ENCODE measurements around the gene TNXB.
A peak's percentile ranks its signal among the peaks of the same experiment; 100 is the strongest.

Gene TNXB

DNA sequence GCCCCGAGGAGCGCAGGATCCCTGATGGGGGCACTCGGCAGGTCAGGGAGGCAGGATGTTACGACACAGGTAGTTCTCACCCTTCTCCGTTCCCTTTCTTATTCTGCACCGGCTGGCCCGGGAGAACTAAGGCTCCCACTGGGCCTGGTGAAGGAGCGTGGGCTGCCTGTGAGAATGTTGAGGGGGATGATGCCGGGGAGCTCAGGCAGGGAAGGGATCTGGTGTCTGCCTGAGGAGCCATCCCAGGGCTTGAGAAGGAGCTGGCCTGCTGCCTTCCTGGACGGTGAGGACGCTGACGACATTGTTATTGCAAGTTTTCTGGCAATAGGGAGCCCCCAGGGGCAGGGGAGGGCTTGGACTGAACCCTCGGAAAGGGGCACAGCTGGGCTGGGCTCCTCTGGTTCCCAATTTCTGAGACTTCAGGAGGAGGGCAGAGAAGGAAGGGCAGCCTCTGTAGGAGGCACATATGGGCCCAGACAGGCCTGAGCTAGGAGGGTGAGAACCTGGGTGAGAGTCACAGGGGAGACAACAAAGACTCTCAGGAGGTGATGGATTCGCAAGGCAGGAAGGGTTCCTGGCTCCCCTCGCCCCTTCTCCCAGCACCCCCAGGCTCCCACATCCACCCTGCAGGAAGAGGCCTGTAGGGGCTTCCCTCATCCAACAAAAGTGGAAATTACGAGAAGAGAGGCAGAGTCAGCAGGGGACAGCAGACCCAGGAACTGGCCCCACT is 38.2 kb downstream of the TNXB start:
- H2BK12ac ChIP-seq (ENCODE audit: low read length), result no peak overlapping the region
- DNase-seq (ENCODE audit: low spot score), result no peak
- H3K4ac ChIP-seq (ENCODE audit: low read length), result no peak overlapping the region
- H3K14ac ChIP-seq (ENCODE audit: low read length), result no peak overlapping the region
- H3K23ac ChIP-seq (ENCODE audit: low read depth, low read length, poor library complexity), result no peak overlapping the region
- H4K91ac ChIP-seq (ENCODE audit: low read depth, low read length, poor library complexity), result no peak overlapping the region
- H2BK15ac ChIP-seq (ENCODE audit: low read length), result no peak overlapping the region
- peaks cover 0 to 13% of the 10 kb centered on the region in 2 donors for H3K4me1 ChIP-seq (ENCODE audit: control insufficient read depth in 2 of 2, insufficient read depth in 1 of 2, low read depth in 1 of 2, low read length in 2 of 2)
- H2BK5ac ChIP-seq (ENCODE audit: low read length), result no peak overlapping the region
- H2BK120ac ChIP-seq (ENCODE audit: low read depth, low read length), result no peak overlapping the region
- peaks cover 0 to 26% (median 0%) of the 10 kb centered on the region in 3 experiments for H3K27me3 ChIP-seq (ENCODE audit: control insufficient read depth in 3 of 3, insufficient read depth in 3 of 3, low read depth in 1 of 3, low read length in 3 of 3)
- WGBS, 2 donors (ENCODE audit: extremely low coverage in 2 of 2, insufficient read length in 2 of 2, insufficient replicate concordance in 1 of 2), result no CpG with 5 or more reads among the region's 16 CpGs
- no peak overlapping the region for H3K27ac ChIP-seq (replicated peaks; ENCODE audit: low read length)
- H4K8ac ChIP-seq (ENCODE audit: low read depth, low read length), result peak overlapping the region; percentile 76
- peak overlapping the region; percentile 5 for H2AK5ac ChIP-seq (ENCODE audit: low read depth, low read length)
- no peak overlapping the region for H3K4me2 ChIP-seq (ENCODE audit: insufficient read depth, low read length, poor library complexity, severe bottlenecking)
- H3K9me3 ChIP-seq (replicated peaks in 1 of 2; ENCODE audit: control insufficient read depth in 2 of 2, insufficient read depth in 1 of 2, low read depth in 1 of 2, low read length in 2 of 2), result no peaks in the 10 kb centered on the region
- peak overlapping the region; percentile 48 for H3K18ac ChIP-seq (ENCODE audit: low read length)
- H3K4me3 ChIP-seq (ENCODE audit: low read length in 2 of 2), result no peak overlapping the region
- peaks cover 2% of the 10 kb centered on the region for H3K79me1 ChIP-seq (ENCODE audit: low read depth, low read length)
- peak overlapping the region; percentile 53 for H2AFZ ChIP-seq (ENCODE audit: low read length)
- peaks cover 0 to 2% of the 10 kb centered on the region in 2 donors for H3K36me3 ChIP-seq (replicated peaks in 1 of 2; ENCODE audit: control insufficient read depth in 2 of 2, insufficient read depth in 2 of 2, low read length in 2 of 2)
- no peak overlapping the region for H3K9ac ChIP-seq (ENCODE audit: low read depth, low read length, poor library complexity)

DNA sequence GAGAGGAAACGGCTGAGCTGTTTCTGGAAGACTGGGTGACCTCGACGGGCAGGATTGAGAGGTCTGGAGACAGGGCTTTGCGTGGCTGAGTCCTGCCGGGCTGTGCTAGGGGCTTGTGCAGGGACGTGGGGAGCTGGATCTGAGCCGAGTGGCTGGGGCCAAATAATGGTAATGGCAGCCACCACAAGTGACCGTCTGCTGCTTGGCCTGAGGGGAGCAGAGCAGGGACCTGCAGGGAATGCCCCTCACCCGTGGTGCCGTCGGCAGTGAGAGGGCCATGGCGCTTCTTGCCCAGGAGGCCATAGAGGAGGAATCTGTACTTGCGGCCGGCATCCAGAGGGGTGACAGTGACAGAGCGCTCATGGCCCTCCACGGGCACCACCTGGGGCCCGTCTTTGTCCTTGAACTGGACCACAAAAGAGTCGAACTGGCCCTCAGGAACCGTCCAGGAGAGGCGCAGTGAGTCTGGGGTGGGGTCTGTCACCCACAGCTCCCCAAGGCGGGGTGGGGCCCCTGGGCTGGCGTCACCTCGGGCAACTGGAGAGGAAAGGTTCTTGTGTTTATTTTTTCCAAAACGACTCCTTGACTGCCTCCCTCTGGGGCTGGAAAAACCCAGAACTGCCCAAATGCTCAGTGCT is 39.1 kb downstream of the TNXB start:
- Histone ChIP-seq H3K4ac (ENCODE audit: low read length) (no peak overlapping the region), H2AK5ac (ENCODE audit: low read depth, low read length) (no peak overlapping the region), H3K27ac (replicated peaks; ENCODE audit: low read length) (no peak overlapping the region), H2BK120ac (ENCODE audit: low read depth, low read length) (no peak overlapping the region), H3K27me3 (ENCODE audit: control insufficient read depth in 3 of 3, insufficient read depth in 3 of 3, low read depth in 1 of 3, low read length in 3 of 3) (peaks cover 0 to 24% (median 0%) of the 10 kb centered on the region in 3 experiments), H2AFZ (ENCODE audit: low read length) (no peak overlapping the region), H3K4me2 (ENCODE audit: insufficient read depth, low read length, poor library complexity, severe bottlenecking) (no peak overlapping the region), H3K4me3 (ENCODE audit: low read length in 2 of 2) (no peak overlapping the region), H3K9ac (ENCODE audit: low read depth, low read length, poor library complexity) (peak overlapping the region; percentile 44), H3K18ac (ENCODE audit: low read length) (no peak overlapping the region), H3K79me1 (ENCODE audit: low read depth, low read length) (peaks cover 2% of the 10 kb centered on the region), H4K8ac (ENCODE audit: low read depth, low read length) (no peak overlapping the region), H2BK12ac (ENCODE audit: low read length) (peak overlapping the region; percentile 73), H3K9me3 (replicated peaks in 1 of 2; ENCODE audit: control insufficient read depth in 2 of 2, insufficient read depth in 1 of 2, low read depth in 1 of 2, low read length in 2 of 2) (no peaks in the 10 kb centered on the region), H3K14ac (ENCODE audit: low read length) (peak overlapping the region; percentile 8), H2BK5ac (ENCODE audit: low read length) (no peak overlapping the region), H3K36me3 (replicated peaks in 1 of 2; ENCODE audit: control insufficient read depth in 2 of 2, insufficient read depth in 2 of 2, low read length in 2 of 2) (peaks cover 0 to 2% of the 10 kb centered on the region in 2 donors), H4K91ac (ENCODE audit: low read depth, low read length, poor library complexity) (no peak overlapping the region), H3K4me1 (ENCODE audit: control insufficient read depth in 2 of 2, insufficient read depth in 1 of 2, low read depth in 1 of 2, low read length in 2 of 2) (peaks cover 0 to 13% of the 10 kb centered on the region in 2 donors), H2BK15ac (ENCODE audit: low read length) (no peak overlapping the region), H3K23ac (ENCODE audit: low read depth, low read length, poor library complexity) (no peak overlapping the region)
- DNase-seq (ENCODE audit: low spot score), result no peak
- no CpG with 5 or more reads among the region's 24 CpGs for WGBS, 2 donors (ENCODE audit: extremely low coverage in 2 of 2, insufficient read length in 2 of 2, insufficient replicate concordance in 1 of 2)

DNA sequence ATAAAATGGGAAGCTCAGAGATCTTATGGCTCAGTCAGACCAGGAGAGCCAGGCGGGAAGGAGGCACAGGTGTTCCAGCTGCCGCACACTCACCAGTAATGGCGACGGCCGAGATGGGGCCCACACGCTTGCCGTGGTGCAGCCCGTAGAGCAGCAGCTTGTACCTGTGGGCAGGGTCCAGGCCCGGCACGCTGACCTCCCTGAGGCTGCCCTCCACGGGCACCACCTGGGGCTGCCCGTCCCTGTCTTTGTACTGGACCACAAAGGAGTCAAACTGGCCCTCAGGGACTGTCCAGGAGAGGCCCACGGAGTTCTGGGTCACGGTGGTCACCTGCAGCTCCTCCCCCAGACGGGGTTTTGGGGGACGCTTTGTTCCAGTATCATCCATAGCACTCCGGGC is 39.7 kb downstream of the TNXB start:
- Histone ChIP-seq H2BK120ac (ENCODE audit: low read depth, low read length) (no peak overlapping the region), H3K4ac (ENCODE audit: low read length) (no peak overlapping the region), H3K4me1 (ENCODE audit: control insufficient read depth in 2 of 2, insufficient read depth in 1 of 2, low read depth in 1 of 2, low read length in 2 of 2) (peaks cover 0 to 13% of the 10 kb centered on the region in 2 donors), H3K9me3 (replicated peaks in 1 of 2; ENCODE audit: control insufficient read depth in 2 of 2, insufficient read depth in 1 of 2, low read depth in 1 of 2, low read length in 2 of 2) (no peaks in the 10 kb centered on the region), H2AK5ac (ENCODE audit: low read depth, low read length) (no peak overlapping the region), H2BK5ac (ENCODE audit: low read length) (no peak overlapping the region), H3K9ac (ENCODE audit: low read depth, low read length, poor library complexity) (no peak overlapping the region), H3K4me3 (ENCODE audit: low read length in 2 of 2) (no peak overlapping the region), H2BK15ac (ENCODE audit: low read length) (no peak overlapping the region), H3K18ac (ENCODE audit: low read length) (no peak overlapping the region), H2BK12ac (ENCODE audit: low read length) (no peak overlapping the region), H3K23ac (ENCODE audit: low read depth, low read length, poor library complexity) (no peak overlapping the region), H4K91ac (ENCODE audit: low read depth, low read length, poor library complexity) (no peak overlapping the region), H3K14ac (ENCODE audit: low read length) (peak overlapping the region; percentile 8), H3K36me3 (replicated peaks in 1 of 2; ENCODE audit: control insufficient read depth in 2 of 2, insufficient read depth in 2 of 2, low read length in 2 of 2) (peaks cover 0 to 2% of the 10 kb centered on the region in 2 donors), H3K4me2 (ENCODE audit: insufficient read depth, low read length, poor library complexity, severe bottlenecking) (no peak overlapping the region), H4K8ac (ENCODE audit: low read depth, low read length) (no peak overlapping the region), H2AFZ (ENCODE audit: low read length) (no peak overlapping the region), H3K27ac (replicated peaks; ENCODE audit: low read length) (no peak overlapping the region), H3K27me3 (ENCODE audit: control insufficient read depth in 3 of 3, insufficient read depth in 3 of 3, low read depth in 1 of 3, low read length in 3 of 3) (peaks cover 0 to 24% (median 0%) of the 10 kb centered on the region in 3 experiments), H3K79me1 (ENCODE audit: low read depth, low read length) (peaks cover 2% of the 10 kb centered on the region)
- WGBS, 2 donors (ENCODE audit: extremely low coverage in 2 of 2, insufficient read length in 2 of 2, insufficient replicate concordance in 1 of 2), result no CpG with 5 or more reads among the region's 17 CpGs
- DNase-seq (ENCODE audit: low spot score), result no peak

DNA sequence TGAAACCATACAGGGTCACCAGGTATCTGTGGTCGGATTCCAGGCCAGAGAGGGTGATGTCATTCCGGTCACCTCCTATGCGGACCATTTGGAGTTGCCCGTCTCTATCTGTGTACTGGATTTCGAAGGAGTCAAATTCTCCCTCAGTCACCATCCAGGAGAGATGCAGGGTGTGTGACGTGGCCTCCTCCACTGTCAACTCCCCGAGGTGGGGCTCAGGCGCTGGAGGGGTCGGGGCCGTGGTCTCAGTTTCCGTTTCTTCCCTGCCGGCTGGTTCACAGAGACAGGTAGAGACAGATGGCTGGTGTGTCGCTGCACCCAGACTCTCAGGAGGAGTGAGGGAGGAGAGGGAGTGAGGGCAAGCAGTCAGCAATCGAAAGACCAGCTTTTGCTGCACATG is 40.3 kb downstream of the TNXB start:
- Histone ChIP-seq H3K27ac (replicated peaks; ENCODE audit: low read length) (no peak overlapping the region), H3K18ac (ENCODE audit: low read length) (no peak overlapping the region), H3K4me1 (ENCODE audit: control insufficient read depth in 2 of 2, insufficient read depth in 1 of 2, low read depth in 1 of 2, low read length in 2 of 2) (peaks cover 0 to 13% of the 10 kb centered on the region in 2 donors), H3K4ac (ENCODE audit: low read length) (no peak overlapping the region), H2BK5ac (ENCODE audit: low read length) (no peak overlapping the region), H3K9me3 (replicated peaks in 1 of 2; ENCODE audit: control insufficient read depth in 2 of 2, insufficient read depth in 1 of 2, low read depth in 1 of 2, low read length in 2 of 2) (no peaks in the 10 kb centered on the region), H2BK12ac (ENCODE audit: low read length) (no peak overlapping the region), H3K79me1 (ENCODE audit: low read depth, low read length) (peaks cover 2% of the 10 kb centered on the region), H3K14ac (ENCODE audit: low read length) (no peak overlapping the region), H4K8ac (ENCODE audit: low read depth, low read length) (no peak overlapping the region), H2BK120ac (ENCODE audit: low read depth, low read length) (no peak overlapping the region), H3K23ac (ENCODE audit: low read depth, low read length, poor library complexity) (no peak overlapping the region), H2AK5ac (ENCODE audit: low read depth, low read length) (no peak overlapping the region), H2BK15ac (ENCODE audit: low read length) (no peak overlapping the region), H4K91ac (ENCODE audit: low read depth, low read length, poor library complexity) (no peak overlapping the region), H3K4me3 (ENCODE audit: low read length in 2 of 2) (no peak overlapping the region), H3K27me3 (ENCODE audit: control insufficient read depth in 3 of 3, insufficient read depth in 3 of 3, low read depth in 1 of 3, low read length in 3 of 3) (peaks cover 0 to 21% (median 0%) of the 10 kb centered on the region in 3 experiments), H3K9ac (ENCODE audit: low read depth, low read length, poor library complexity) (no peak overlapping the region), H3K36me3 (replicated peaks in 1 of 2; ENCODE audit: control insufficient read depth in 2 of 2, insufficient read depth in 2 of 2, low read length in 2 of 2) (peaks cover 0 to 2% of the 10 kb centered on the region in 2 donors), H2AFZ (ENCODE audit: low read length) (no peak overlapping the region), H3K4me2 (ENCODE audit: insufficient read depth, low read length, poor library complexity, severe bottlenecking) (no peak overlapping the region)
- DNase-seq (ENCODE audit: low spot score), result no peak
- WGBS, 2 donors (ENCODE audit: extremely low coverage in 2 of 2, insufficient read length in 2 of 2, insufficient replicate concordance in 1 of 2), result no CpG with 5 or more reads among the region's 14 CpGs

All from neuronal stem cell (in vitro differentiated cells).